Activated CD8-positive, alpha-beta memory T cell treated with anti-CD3 and anti-CD28 coated beads, Interleukin-2, amount 50 U/mL, for 4 hours (primary cell): ENCODE measurements around the gene RABL3.
"Not testable (repeated sequence)": the region's sequence is repeated elsewhere in the genome, so short reads cannot be mapped to it uniquely, and the experiment has no call there.

Experiments
- DNase-seq: peaks from one replicate; pipeline ENCODE4 v3.0.0-alpha.2; 2020

The RABL3 gene

DNA sequence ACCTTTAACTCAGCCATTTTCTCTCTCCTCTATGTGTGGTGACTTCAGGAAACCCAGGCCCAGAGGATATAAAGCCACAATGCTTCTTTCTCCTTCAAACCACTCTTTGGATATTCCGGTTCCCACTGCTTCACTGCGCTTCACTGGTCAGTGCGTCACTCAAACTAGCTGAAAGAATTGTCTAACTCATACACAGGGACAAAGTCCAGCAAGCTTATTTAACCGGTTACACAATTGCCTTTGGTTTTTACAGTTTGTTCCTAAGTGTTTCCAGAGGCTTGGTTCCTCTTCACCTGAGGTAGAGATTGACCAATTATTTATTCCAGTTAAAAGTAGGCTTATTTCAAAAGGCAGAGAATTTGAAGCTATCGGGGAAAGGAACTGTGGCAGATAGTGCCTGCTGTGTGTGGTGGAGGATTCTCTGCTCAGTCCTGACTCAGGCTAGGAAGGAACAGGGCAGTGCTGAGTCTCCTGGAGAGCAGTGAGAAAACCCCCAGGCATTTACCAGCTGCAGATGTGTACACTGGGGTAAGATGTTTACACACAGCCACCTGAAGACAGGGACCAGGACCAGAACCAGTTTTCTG is 60.1 kb downstream of the RABL3 start, which contains the start of gene HGD:
Gene HGD, minus strand, starts transcription at position 145 of the 587 bp plus-strand sequence. Its CDS starts 128 bp downstream, at position 17.
- no peak for DNase-seq

DNA sequence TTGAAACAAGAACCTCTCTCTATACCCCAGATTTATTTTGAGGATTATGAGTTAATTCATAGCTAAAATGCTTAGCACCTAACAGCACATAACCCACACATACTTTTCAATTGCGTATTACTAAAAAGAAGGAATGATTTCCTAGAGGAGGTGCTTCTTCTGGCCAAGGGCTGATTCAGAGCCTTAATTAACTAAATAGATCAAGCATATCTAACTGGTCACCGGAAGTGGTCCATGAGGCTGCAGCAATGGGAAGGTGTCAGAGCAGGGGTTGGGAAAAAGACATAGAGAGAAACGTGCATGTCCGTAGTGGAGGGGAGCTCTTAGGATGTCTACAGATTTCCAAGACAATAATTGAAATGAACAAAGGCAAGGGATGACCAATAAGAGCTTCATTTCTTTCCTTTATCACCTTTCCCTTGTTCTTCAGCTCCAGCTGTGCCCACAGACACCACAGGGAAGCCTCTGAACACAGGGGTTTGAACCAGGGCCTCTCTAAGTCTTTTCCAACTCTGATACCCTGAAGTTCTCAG is 60.7 kb downstream of the RABL3 start:
- no peak for DNase-seq

DNA sequence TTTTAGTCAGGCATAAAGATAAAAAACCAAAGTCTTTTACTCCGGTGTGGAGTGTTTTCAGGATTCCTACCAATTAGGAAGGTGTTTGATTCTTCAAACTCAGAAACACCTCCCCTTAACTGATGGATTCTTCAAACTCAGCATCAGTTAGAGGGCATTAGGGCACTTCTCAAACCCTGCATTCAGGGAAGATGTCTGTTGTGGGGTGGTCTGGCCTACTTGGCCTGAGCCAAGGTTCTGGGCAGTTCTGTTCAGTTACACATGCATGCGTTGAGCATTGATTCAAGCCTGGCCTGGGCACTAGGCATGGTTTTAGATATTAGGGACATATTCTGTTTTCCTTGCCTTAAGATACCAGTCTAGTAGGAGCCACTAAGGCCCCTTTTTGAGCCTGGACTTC is 61.3 kb downstream of the RABL3 start:
- no peak for DNase-seq

DNA sequence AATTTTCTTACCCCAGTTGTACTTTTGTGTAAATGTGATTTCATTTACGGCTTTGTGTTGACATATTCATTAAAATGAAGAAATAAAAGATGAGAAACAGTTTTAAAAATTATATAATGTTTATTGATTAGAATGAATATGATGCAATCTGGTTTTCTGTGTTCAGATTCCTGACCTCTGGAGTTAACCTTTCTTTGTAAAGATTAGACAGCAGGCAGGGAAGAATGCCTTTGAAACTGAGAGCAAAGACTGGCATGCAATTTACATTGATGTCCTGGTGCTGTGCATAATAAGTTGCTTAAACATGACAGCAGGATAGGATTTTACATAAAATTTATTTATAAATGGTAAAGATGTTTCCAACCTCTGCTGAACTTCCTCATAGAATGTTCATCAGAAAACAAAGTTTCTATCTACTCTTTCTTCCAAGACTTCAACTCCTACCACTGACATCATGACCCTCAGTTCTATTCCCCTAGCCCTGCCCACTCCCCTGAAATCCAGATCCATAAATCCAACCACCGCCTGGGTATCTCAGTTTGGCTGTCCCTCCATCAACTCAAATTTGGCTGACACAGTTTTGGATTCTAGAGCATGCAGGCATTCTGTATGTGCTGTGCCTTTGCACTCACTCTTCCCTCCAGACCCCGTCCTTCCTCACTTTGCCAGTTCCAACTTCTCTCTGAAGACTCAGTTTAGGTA is 62.0 kb downstream of the RABL3 start:
- DNase-seq: no peak

DNA sequence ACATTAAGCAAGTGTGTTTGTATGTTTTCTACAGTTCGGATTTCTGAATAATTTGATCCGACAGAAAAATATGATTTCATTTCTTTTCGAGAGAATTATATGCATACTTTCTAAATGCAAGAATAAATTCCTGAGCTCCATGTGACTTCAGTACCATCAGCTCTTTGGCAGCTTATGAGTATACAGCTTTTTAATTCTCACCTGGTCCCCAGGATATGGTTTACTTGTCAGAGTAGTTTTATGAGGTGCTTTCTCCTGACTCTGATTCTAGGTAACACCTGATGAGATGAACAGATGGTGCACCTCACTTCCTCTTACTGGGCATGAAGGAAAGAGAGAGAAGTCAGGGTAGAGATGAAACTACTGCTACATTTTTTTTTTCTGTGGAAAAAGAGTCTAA is 63.3 kb downstream of the RABL3 start:
- no peak for DNase-seq

GRCh38 chr3:120678331-120678947 is 63.9 kb downstream of the RABL3 start:
- no peak for DNase-seq

DNA sequence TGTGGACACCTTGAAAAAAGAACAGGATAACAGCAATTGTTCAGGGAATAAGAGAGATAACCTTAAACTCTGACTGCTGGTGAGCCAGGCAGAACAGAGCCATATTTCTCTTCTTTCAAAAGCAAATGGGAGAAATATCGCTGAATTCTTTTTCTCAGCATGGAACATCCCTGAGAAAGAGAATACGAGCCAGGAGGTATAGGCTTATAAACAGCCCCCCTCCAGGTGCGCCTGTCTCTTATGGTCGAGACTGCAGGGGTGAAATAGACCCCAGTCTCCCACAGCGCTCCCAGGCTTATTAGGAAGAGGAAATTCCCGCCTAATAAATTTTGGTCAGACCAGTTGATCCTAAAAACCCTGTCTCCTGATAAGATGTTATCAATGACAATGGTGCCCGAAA is 65.1 kb downstream of the RABL3 start:
- not testable (repeated sequence) for DNase-seq

GRCh38 chr3:120673116-120673515 is 69.2 kb downstream of the RABL3 start:
- DNase-seq: no peak

DNA sequence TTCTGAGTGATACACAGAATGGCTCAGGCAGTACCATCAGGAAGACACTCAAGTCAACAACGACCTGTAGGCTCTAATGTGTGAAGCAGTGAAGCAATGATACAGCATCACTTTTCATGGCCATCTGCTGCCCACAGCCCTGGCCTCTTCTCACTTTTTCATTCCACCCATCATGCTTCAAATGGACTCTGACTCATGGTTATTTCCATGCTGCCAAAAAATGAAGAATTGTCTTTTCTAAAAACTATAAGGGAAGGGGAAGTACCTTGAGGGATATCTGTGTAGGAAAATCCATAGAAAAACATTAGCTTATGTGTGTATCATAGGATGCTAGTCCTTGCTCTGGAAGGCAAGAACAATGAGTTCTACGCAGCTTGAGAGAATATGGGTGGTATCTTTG is 71.7 kb downstream of the RABL3 start:
- DNase-seq: no peak

DNA sequence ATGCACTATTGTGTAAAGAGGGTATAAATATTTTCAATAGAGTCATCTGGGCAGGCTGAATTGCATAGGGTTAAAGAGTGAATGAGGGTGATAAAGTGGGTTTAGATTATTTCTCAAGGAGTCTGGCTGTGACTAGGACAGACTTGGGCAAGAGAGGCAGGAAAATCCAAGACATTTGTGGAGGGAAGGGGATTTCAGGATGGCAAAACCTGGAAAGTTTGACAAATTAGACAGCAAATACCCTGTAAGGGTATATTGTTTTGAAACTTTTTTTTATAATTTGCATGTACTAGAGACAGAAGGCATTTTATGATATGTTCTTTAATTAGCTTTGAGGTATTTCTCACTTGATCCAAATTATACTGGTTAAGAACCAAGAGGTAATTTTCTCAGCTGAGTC is 77.4 kb downstream of the RABL3 start:
- no peak for DNase-seq

DNA sequence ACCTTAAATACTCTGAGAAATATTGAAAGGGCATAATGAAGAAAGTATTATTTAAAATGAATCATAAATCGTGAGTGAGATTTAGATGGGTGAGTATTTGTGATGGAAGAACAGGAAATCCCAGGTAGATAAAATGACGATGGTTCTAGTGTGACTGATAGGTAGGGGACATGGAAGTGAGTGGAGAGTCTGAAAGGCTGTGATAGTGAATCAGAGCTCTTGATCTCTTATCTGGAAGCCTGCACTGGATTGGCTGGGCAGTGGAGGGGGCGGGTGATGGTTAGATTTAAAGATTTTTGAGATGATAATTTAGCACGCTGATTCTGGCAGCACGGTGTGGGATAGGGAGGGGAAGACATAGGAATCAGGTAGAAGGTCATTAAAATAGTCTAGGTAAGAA is 80.4 kb downstream of the RABL3 start:
- DNase-seq: no peak

- DNase-seq: no peak
Observed at GRCh38 chr3:120661106-120661905, 81.0 kb downstream of the RABL3 start.

- DNase-seq: no peak
Observed at GRCh38 chr3:120659834-120660233, 82.5 kb downstream of the RABL3 start.

- no peak for DNase-seq
Observed at GRCh38 chr3:120659285-120659684, 83.0 kb downstream of the RABL3 start.

- no peak for DNase-seq
Observed at GRCh38 chr3:120652896-120653545, 89.3 kb downstream of the RABL3 start.

- no peak for DNase-seq
Observed at GRCh38 chr3:120652281-120652680, 90.0 kb downstream of the RABL3 start.

GRCh38 chr3:120650311-120650710 is 92.0 kb downstream of the RABL3 start:
- no peak for DNase-seq

DNA sequence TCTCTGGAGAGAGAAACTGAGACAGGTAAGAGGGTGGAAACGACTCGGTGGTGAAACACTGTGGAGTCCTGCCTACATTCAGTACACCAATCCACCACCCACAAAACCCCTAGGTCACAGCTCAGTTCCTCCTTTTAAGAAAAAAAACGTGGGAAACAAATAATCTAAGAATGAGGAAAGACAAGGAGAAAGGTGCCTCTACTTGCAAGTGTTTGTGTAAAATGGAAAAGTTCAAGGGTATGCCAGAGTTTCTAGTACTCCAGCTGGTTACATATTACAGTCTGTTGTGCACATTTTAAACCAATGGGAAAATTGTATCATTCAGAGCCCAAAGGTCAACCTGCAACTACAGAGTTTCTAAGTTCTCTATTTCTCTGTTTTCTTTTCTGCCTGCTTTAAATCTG is 92.5 kb downstream of the RABL3 start:
- no peak for DNase-seq

DNA sequence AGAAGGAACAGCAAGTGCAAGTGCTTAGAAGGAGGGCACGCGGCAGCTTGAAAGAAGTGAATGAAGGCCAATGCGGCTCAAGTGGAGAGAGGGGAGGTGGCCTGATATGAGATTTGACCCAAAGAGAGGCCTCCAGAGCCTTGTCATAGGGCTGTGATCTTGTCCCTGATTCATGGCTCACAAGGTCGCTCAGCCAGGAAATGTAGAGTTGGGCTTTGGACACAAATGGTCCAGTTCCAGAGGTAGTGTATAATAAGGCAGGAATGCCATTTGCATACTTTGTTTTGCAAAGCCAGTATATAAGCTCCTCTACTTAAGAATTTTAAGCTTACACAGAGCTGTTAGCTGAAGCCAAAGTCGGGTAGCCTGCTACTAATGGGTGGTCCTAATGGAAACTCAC is 94.0 kb downstream of the RABL3 start:
- no peak for DNase-seq

- no peak for DNase-seq
Observed at GRCh38 chr3:120646771-120647432, 95.4 kb downstream of the RABL3 start.

GRCh38 chr3:120645083-120645845 is 97.1 kb downstream of the RABL3 start:
- no peak for DNase-seq
